Measurements from ENCODE around the gene ZNRF3.

DNA sequence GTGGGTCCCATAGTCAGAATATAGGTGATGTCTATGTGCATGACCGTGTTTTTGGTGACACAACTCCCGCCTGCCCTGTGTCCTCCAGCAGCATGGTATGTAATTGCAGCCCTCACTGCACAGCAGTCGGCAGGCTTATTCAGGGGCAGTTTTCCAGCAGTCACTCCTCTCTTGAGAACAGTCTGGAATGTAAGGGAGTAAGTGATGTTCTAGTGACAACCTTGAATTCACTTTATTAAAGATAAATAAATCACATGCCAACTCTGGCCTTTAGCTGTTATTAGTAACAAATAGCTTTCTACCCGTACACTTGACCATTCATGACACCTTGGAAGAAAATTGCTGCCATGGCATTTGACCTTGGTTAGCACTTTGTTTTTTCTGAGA lies 27.9 kb downstream of the ZNRF3 start:
- TF ChIP-seq, protein P1, sequence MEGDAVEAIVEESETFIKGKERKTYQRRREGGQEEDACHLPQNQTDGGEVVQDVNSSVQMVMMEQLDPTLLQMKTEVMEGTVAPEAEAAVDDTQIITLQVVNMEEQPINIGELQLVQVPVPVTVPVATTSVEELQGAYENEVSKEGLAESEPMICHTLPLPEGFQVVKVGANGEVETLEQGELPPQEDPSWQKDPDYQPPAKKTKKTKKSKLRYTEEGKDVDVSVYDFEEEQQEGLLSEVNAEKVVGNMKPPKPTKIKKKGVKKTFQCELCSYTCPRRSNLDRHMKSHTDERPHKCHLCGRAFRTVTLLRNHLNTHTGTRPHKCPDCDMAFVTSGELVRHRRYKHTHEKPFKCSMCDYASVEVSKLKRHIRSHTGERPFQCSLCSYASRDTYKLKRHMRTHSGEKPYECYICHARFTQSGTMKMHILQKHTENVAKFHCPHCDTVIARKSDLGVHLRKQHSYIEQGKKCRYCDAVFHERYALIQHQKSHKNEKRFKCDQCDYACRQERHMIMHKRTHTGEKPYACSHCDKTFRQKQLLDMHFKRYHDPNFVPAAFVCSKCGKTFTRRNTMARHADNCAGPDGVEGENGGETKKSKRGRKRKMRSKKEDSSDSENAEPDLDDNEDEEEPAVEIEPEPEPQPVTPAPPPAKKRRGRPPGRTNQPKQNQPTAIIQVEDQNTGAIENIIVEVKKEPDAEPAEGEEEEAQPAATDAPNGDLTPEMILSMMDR (IDR thresholded peaks at IDR 0.05; ENCODE audit: borderline replicate concordance, extremely low read depth, low read length, poor library complexity, severe bottlenecking): no peak
- TF ChIP-seq EZH2 (IDR thresholded peaks at IDR 0.05; ENCODE audit: borderline replicate concordance, low read depth, low read length, severe bottlenecking): no peak
